8988T (cell line): ENCODE data around the gene TAF8.

Experiments
- DNase-seq: peaks from one replicate; pipeline ENCODE4 v3.0.0; 2011

TAF8 gene

GRCh38 chr6:42100029-42100901, 49.9 kb downstream of the TAF8 start:
- DNase-seq: no peak

DNA sequence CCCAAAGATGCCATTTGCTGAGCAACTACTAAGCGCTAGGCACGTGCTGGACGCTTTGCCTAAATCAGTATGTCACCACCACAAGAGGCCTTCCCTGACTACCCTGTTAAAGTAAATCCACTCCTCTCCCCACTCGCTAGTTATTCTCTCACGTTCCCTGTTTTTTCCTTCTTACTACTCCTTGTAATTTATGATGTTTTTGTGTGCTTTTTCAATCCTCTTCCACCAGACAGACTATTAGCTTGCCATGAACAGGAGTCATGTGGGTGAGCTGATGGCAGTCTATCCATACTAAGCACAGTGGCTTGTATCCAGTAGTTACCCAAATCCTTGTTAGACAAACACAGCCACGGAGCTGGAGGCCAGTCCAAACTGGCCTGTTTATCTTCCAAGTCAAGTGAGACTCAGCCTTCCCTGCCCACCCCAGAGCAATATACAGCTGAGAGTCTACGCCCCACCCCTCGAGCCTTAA, 50.9 kb downstream of the TAF8 start:
- no peak for DNase-seq

DNA sequence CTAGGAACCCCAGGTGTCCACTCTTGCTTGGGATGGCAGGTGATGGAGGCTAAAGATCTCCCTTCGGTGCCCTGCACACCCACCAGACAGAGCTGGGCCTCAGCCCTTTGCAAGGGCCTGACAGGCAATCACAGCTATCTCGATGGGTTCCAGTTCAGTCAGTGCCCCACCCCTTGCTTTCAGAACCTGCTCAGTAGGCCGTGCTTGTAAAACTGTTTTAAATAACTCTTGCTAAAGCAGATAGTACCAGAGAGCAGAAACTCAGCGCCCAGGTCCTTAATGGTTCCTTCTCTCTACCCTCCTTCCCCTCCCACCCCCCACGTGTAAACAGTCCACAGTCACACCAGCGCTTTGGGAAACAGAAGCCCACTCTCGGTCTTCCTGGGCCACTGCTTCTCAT, 52.9 kb downstream of the TAF8 start:
- DNase-seq: no peak

DNA sequence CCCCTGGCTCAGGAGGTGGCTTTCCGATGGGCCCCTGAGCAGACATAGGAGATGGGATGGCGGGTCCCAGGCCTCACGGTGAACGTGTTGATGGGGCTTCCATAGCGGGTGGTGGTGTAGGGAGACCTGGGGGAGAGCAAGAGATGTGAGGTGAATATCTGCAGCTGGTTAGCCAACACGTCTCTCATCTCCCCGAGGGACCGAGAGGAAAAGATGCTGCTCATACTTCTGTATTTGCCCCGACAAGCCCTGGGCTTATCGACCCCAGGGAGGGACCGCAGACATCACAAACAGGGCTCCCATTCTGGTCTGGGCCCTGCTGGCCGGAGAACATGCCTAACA, 53.4 kb downstream of the TAF8 start:
- DNase-seq: no peak

- DNase-seq: no peak
Measured at GRCh38 chr6:42104095-42104803, 53.9 kb downstream of the TAF8 start.

DNA sequence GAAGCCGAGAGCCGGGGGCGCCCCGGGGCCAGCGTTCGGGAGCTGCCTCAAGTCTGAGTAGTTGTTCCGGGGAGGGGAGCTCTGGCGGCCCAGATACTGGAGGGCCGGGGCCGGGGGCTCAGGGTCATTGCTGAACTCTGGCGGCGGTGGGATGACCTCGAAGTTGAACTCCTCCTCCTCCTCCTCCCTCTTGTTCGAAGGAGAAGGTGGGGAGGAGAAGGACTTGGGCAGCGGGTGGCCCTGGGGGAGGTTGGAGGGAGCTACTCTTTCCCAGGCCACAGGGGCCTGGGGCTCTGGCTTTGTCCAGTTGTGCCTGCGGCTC, 54.4 kb downstream of the TAF8 start:
- no peak for DNase-seq

DNA sequence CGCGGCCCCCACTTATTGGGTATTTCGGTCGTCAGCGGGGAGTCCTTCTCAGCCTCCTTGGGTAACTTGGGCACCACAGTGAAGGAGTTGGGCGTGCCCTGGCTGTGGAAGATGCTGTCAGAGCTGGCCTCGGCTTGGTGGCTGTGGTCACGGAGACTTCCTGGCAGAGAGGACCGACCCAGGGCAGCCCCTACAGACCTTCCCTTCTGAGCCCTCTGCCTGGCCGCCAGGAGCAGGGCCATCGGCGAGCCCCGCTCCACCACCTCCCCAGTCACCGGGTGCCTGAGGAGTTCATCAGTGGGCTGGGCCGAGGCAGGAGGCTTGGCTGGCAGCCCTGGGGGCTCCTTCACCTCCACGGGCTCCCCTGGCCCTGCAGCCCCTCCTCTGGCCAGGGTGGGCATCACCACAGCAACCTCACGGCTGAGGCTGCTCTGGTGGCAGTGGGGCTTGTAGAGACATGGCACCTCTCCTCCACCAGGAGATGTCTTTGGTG, 54.9 kb downstream of the TAF8 start:
- no peak for DNase-seq

DNA sequence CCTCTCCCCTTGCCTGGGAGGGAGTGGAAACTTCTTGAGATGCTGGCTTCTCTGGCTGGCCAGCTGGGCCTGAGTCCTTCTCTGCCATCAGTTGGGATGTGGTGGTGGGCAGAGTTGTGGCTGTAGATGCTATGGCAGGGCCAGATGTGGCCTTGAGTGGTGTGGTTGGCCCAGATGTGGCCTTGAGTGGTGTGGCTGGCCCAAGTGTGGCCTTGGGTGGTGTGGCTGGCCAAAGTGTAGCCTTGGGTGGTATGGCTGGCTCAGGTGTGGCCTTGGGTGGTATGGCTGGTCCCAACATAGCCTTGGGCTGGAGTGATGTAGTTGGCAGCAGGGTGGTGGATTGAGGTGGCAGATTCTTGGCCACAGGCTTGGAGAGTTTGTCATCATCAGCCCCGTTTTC, 55.4 kb downstream of the TAF8 start:
- no peak for DNase-seq

DNA sequence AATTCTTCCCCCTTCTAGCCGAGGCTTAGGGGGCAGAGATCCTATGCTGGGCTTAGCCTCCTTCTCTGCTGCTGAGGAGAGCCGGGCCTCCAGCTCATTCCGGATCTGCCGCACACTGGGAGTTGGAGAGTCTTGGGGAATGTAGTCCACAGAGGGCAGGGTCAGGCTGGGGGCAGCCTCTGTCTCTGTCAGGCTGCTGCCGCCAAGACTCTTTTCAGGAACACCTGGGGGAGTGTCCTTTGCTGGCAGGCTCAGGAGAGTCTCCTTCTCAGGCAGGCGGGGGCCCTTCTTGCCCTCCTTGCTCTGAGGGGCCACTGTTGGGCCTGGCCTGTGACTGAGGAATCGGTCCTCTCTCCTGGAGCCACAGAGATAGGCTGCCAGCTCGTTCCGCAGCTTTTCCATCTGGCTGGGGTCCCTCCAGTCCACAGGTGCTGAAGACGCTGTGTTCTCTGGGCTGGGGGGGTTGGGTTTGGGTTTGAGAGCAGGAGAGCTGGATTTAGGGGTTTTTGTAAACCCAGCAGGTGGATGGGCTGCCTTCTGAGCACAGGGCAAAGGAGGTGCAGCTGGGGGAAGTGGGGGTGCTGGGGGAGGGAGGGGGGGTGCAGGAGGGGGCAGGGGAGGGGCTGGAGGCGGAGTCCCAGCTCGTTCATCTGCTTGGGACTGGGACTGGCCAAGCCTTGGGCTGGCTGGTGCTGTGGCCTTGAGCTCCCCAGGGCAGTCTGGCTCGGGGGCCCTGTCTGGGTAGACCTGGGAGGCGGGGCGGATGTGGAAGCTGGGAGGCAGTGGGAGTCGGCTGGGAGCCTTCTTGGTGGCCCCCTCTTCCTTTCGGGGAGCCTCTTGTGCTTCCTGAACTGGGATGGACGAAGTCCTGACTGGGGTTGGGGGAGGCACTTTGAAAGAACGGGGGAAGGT, 56.0 kb downstream of the TAF8 start:
- DNase-seq: no peak

DNA sequence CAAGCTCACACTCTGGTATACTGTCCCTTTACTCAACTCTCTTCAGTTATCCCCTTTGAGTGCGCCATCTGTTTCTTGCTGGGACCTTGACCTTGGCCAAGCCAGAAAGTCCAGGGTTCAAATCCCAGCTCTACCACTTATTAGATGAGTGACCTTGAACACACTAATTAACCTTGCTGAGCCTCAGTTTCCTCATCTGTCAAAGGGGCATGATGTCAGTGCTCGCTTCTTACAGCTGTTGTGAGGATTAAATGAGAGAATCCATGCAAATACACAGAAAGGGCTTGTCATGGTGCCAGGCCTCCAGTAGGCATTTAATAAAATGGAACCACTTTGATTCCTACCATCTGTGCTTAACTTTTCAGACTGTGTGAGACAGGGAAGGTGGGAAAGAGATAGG, 57.7 kb downstream of the TAF8 start:
- no peak for DNase-seq

DNA sequence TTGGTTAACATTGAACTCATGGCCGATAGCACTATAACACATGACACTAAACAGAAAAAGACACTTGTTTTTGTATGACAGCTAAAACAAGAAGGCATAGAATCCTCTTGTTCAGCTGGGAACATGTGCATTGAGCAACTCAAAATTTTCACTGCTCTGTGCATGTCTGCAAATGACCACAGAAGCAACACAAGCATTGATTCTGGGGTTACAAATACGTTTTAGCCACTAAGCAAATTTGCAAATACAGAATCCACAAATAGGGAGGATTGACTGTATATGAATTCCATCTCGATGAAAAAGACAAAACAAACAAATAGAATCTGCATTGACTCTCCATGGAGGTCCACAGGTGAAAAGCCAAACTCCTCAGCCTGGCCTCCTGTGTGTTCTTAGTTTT, 60.4 kb downstream of the TAF8 start:
- no peak for DNase-seq

DNA sequence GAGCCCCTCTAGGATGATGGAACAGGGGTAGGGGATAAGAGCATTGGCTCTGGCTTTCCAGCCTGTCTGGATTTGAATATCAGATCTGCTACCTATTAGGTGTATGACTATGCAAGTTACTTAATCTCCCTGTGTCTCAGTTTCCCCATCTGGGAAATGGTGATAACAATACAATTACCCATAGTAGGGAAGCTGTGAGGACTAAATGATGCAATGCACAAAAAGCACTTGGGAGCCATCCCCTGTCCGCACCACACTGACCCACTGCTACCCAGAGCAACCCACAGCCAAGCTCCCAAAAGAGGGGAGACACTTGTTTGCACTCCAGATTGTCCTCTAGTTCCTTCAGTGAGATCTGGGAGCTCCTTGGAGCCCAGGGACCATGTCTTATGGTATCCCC, 62.0 kb downstream of the TAF8 start:
- no peak for DNase-seq

- DNase-seq: no peak
Measured at GRCh38 chr6:42113936-42114636, 63.8 kb downstream of the TAF8 start.

DNA sequence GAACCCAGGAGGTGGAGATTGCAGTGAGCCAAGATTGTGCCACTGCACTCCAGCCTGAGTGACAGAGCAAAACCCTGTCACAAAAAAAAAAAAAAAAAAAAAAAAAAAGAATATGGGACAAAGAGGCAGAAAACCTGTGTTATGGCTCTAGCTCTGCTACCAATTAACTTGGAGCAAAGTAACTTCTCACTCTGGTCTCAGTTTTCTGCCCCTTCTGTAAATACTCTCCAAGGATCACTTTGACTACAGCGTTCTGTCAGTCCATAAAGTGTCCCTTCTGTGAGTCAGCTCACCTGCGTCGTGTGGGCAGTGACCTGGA, 67.5 kb downstream of the TAF8 start:
- no peak for DNase-seq

DNA sequence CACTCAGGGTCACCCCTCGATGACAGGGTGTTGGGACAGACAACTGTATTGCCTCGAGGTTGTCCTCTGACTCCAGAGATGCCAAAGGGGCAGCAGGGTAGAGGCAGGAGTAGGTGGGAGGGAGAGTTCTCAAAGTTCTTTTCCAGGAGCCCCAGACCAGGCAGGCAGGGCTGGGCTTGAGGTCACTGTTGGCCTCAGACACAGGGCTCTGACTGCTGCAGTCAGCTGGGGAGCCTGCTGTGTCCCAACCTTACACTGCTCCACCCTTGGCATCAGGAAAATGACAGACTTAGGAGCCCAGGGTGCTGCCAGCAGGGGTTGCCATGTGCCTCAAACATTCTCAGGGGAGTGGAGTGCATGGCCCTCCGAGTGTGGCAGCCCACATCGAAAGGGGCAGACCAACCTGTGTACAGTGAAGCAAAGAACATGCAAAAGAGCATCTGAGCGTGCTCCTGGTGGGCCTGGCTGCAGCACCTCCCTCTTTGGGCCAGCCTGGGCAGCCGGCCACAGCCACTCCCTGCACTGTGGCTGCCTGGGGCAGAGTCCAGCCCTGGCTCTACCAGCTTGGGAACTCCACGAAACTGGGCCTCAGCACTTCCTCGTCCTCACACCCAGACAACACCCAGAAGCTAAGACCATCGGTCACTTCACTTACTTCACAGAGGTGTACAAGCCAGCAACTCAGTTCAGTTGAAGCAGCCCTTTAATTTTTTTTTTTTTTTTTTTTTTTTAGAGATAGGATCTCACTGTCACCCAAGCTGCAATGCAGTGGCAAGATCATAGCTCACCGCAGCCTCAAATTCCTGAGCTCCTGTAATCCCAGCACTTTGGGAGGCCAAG, 68.1 kb downstream of the TAF8 start:
- no peak for DNase-seq

- DNase-seq: no peak
Measured at GRCh38 chr6:42120895-42121865, 70.9 kb downstream of the TAF8 start.

DNA sequence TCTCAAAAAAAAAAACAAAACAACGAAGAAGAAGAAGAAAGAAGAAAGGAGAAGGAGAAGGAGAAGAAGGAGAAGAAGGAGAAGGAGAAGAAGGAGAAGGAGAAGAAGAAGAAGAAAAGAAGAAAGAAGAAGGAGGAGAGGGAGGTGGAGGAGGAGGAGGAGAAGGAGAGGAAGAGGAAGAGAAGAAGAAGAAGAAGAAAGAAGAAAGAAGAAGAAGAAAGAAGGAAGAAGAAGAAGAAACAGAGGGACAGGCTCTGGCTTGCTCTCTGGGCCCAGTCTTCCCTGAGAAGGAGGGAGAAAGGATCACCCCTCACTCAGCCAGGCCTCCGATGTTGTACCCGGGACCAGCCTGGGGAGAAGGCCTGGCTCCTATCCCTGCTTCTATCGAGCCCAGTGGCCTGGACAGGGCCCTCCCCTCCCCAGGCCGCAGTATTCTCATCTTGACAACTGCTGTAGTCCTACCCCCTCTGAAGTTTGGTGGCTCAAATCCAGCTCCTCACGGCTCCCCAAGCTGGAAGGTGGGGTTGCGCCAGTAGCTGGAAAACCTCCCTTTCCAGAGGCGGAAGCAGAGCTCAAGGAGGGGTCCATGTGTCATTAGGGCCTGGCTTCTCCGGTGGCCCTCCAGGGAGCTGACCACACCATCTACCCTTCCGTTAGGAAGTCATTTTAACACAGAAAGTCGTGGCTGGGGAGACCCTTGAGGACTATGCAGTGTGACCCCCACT, 73.2 kb downstream of the TAF8 start:
- DNase-seq: no peak

DNA sequence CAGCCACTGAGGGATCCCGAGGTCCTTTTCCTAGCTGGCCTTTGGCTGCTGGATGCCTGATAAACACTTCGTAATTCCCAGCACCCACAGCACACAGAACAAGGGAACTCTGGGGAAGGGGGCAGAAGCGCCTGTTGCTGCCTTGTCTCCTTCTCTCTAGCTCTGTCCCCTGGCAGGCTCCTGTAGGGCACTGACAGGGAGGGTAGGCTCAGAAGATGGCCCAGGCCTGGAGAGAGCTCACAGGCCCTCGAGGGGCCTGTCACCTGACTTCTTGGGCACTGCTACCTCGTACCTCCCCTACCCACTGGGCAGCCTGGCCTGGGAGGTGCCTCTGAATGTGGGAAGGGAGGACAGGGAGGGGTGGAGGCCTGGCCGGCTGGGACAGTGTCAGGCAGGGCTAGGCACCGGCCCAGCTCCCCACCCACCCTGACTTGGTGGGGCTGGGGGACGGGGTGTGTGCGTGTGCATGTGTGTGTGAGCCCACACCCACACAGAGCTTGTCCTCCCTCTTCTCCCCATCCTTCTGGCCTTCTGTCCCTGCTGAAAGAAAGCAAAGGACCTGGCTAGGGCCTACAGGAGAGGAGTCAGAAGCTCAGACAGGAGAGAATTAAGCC, 74.0 kb downstream of the TAF8 start:
- DNase-seq: no peak

DNA sequence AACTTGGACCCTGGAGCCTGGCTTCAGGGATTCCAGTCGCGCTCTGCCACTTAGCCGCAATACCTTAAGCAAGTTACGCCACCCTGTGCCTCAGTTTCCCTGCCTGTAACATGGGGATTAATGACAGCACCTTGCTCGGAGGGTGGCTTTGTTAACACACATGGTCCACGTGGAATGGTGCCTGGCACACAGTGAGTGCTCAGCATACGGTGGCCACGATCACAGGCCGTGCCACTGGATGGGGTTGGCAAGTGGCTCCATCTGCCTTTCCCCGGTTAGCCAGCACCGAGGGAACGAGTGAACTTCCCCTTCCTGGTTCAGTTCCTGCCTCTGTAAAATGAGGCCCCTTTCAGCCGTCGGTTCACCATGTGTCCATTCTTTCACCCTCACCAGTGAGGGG, 74.9 kb downstream of the TAF8 start:
- no peak for DNase-seq

- DNase-seq: no peak
Measured at GRCh38 chr6:42125663-42126062, 75.3 kb downstream of the TAF8 start.
